ENCODE results near the gene MMRN2.
"Not testable (repeated sequence)": the region's sequence is repeated elsewhere in the genome, so short reads cannot be mapped to it uniquely, and the experiment has no call there.

Gene MMRN2

GRCh38 chr10:86957471-86958115, at the start of gene MMRN2:
Gene MMRN2 (minus strand): TSS chr10:86957615. CDS start chr10:86957541, 74 bp downstream.
- ChIA-PET POLR2A (interaction anchor here (0.8 kb wide), 1 partner anchor 9 kb away, joined by 3 read pairs; no protein-coding TSS in a partner anchor), CTCF (interaction anchor here (0.9 kb wide), 1 partner anchor 11 kb away, joined by 3 read pairs; no protein-coding TSS in a partner anchor)
- TF ChIP-seq SP1 (IDR thresholded peaks at IDR 0.05): no peak
- no peak for TF ChIP-seq NFRKB (IDR thresholded peaks at IDR 0.05)
- no peak for TF ChIP-seq FOXA1 (IDR thresholded peaks at IDR 0.05)
- TF ChIP-seq TARDBP (IDR thresholded peaks at IDR 0.05): no peak
- TF ChIP-seq FOXK2 (IDR thresholded peaks at IDR 0.05): no peak
- no peak for TF ChIP-seq ELF4 (IDR thresholded peaks at IDR 0.05)
- TF ChIP-seq ZNF384 (IDR thresholded peaks at IDR 0.05): no peak
- TF ChIP-seq LEF1 (IDR thresholded peaks at IDR 0.05; ENCODE audit: borderline replicate concordance): no peak
- TF ChIP-seq PKNOX1 (IDR thresholded peaks at IDR 0.05): no peak
- no peak for TF ChIP-seq HDGF (IDR thresholded peaks at IDR 0.05; ENCODE audit: borderline replicate concordance)
- no peak for TF ChIP-seq CTBP1 (IDR thresholded peaks at IDR 0.05; ENCODE audit: borderline replicate concordance)
- TF ChIP-seq FOXM1 (IDR thresholded peaks at IDR 0.05; ENCODE audit: borderline replicate concordance): no peak
- no peak for TF ChIP-seq ARNT (IDR thresholded peaks at IDR 0.05)
- DNase-seq (ENCODE audit: extremely low spot score): no peak

GRCh38 chr10:87007124-87007523, 49.7 kb upstream of the MMRN2 start:
- POLR2A ChIA-PET: not testable (repeated sequence)

GRCh38 chr10:87000491-87000890, 43.1 kb upstream of the MMRN2 start:
- ChIA-PET POLR2A (no interaction called here), CTCF (no interaction called here)
- DNase-seq (ENCODE audit: extremely low spot score): no peak
- TF ChIP-seq TARDBP (IDR thresholded peaks at IDR 0.05) (no peak), BHLHE40 (IDR thresholded peaks at IDR 0.05; ENCODE audit: borderline replicate concordance) (no peak), ZNF384 (IDR thresholded peaks at IDR 0.05) (no peak), ARNT (IDR thresholded peaks at IDR 0.05) (no peak), LEF1 (IDR thresholded peaks at IDR 0.05; ENCODE audit: borderline replicate concordance) (no peak), HDGF (IDR thresholded peaks at IDR 0.05; ENCODE audit: borderline replicate concordance) (no peak), SUZ12 (IDR thresholded peaks at IDR 0.05) (no peak), NFRKB (IDR thresholded peaks at IDR 0.05) (no peak), PKNOX1 (IDR thresholded peaks at IDR 0.05) (no peak), FOXK2 (IDR thresholded peaks at IDR 0.05) (no peak), L3MBTL2 (conservative IDR thresholded peaks at IDR 0.05) (no peak), FOXM1 (IDR thresholded peaks at IDR 0.05; ENCODE audit: borderline replicate concordance) (no peak), FOXA1 (IDR thresholded peaks at IDR 0.05) (no peak), CTBP1 (IDR thresholded peaks at IDR 0.05; ENCODE audit: borderline replicate concordance) (no peak), ELF4 (IDR thresholded peaks at IDR 0.05) (no peak), SP1 (IDR thresholded peaks at IDR 0.05) (no peak)

More at GRCh38 chr10:87007124-87007523, 49.7 kb upstream of the MMRN2 start:
- DNase-seq (ENCODE audit: extremely low spot score); CTCF ChIA-PET: not testable (repeated sequence)

GRCh38 chr10:86999802-87000403, 42.5 kb upstream of the MMRN2 start:
- POLR2A ChIA-PET; DNase-seq (ENCODE audit: extremely low spot score); CTCF ChIA-PET: not testable (repeated sequence)

- ChIA-PET POLR2A (no interaction called here), CTCF (no interaction called here)
- peak; percentile 50 for TF ChIP-seq PKNOX1 (IDR thresholded peaks at IDR 0.05)
- TF ChIP-seq FOXK2 (IDR thresholded peaks at IDR 0.05): no peak
- no peak for TF ChIP-seq FOXA1 (IDR thresholded peaks at IDR 0.05)
- TF ChIP-seq ELF4 (IDR thresholded peaks at IDR 0.05): no peak
- TF ChIP-seq SUZ12 (IDR thresholded peaks at IDR 0.05): no peak
- DNase-seq (ENCODE audit: extremely low spot score): no peak
Measured at GRCh38 chr10:86992929-86993328, 35.5 kb upstream of the MMRN2 start.

GRCh38 chr10:86992456-86992855, 35.0 kb upstream of the MMRN2 start:
- no peak for TF ChIP-seq FOXK2 (IDR thresholded peaks at IDR 0.05)
- TF ChIP-seq ARNT (IDR thresholded peaks at IDR 0.05): no peak
- no peak for TF ChIP-seq FOXM1 (IDR thresholded peaks at IDR 0.05; ENCODE audit: borderline replicate concordance)
- TF ChIP-seq TARDBP (IDR thresholded peaks at IDR 0.05): no peak
- no peak for TF ChIP-seq NFRKB (IDR thresholded peaks at IDR 0.05)
- no peak for TF ChIP-seq SP1 (IDR thresholded peaks at IDR 0.05)
- no peak for TF ChIP-seq L3MBTL2 (conservative IDR thresholded peaks at IDR 0.05)
- no peak for TF ChIP-seq ZNF384 (IDR thresholded peaks at IDR 0.05)
- TF ChIP-seq FOXA1 (IDR thresholded peaks at IDR 0.05): no peak
- TF ChIP-seq HDGF (IDR thresholded peaks at IDR 0.05; ENCODE audit: borderline replicate concordance): no peak
- no peak for TF ChIP-seq LEF1 (IDR thresholded peaks at IDR 0.05; ENCODE audit: borderline replicate concordance)
- TF ChIP-seq SUZ12 (IDR thresholded peaks at IDR 0.05): no peak
- TF ChIP-seq PKNOX1 (IDR thresholded peaks at IDR 0.05): no peak
- no peak for TF ChIP-seq BHLHE40 (IDR thresholded peaks at IDR 0.05; ENCODE audit: borderline replicate concordance)
- no peak for TF ChIP-seq ELF4 (IDR thresholded peaks at IDR 0.05)
- no peak for TF ChIP-seq CTBP1 (IDR thresholded peaks at IDR 0.05; ENCODE audit: borderline replicate concordance)
- CTCF ChIA-PET: no interaction called here
- DNase-seq (ENCODE audit: extremely low spot score): no peak

GRCh38 chr10:86991362-86991761, 33.9 kb upstream of the MMRN2 start:
- POLR2A ChIA-PET, CTCF ChIA-PET: not testable (repeated sequence)

More at GRCh38 chr10:86992456-86992855, 35.0 kb upstream of the MMRN2 start:
- POLR2A ChIA-PET: no interaction called here

More at GRCh38 chr10:86991362-86991761, 33.9 kb upstream of the MMRN2 start:
- DNase-seq (ENCODE audit: extremely low spot score): not testable (repeated sequence)
